WTC11 (cell line): ENCODE data around the gene PDE11A. TPM values are rescaled to one million over a fixed set of nuclear protein-coding genes. Genes with fewer than 3 reads are reported as not detected.

Source experiments
- ATAC-seq: fragments of 200-7000 bp; cut with Tn5 transposase; 2 replicates; pipeline ENCODE4 v1.10.0; 2021; ENCODE audit warnings: mild to moderate bottlenecking, moderate library complexity
- CTCF ChIA-PET: fragments of 300-600 bp; sonication (Branson Sonifier 250); formaldehyde crosslinking; loops from one replicate; lab custom pipeline; 2021; ENCODE audit warnings: antibody characterized with exemption; lab: Charles Lee
- POLR2A ChIA-PET: fragments of 350-600 bp; sonication (Branson Sonifier 250); formaldehyde crosslinking; loops from one replicate; lab custom pipeline; 2021; ENCODE audit warnings: antibody characterized with exemption; lab: Charles Lee
- DNase-seq: peaks from one replicate; pipeline ENCODE4 v3.0.0; 2021; ENCODE audit warnings: low spot score
- H3K27ac Mint-ChIP-seq: 2 replicates; pipeline ENCODE4 v1.8.0; 2021; ENCODE audit warnings: mixed read lengths
- H3K27me3 Mint-ChIP-seq: 2 replicates; pipeline ENCODE4 v1.8.0; 2021; ENCODE audit warnings: low read depth, mild to moderate bottlenecking, moderate library complexity, mixed read lengths
- H3K36me3 Mint-ChIP-seq: 2 replicates; pipeline ENCODE4 v1.8.0; 2021; ENCODE audit warnings: mixed read lengths
- H3K4me1 Mint-ChIP-seq: 2 replicates; pipeline ENCODE4 v1.8.0; 2022; ENCODE audit warnings: mixed read lengths
- H3K4me3 Mint-ChIP-seq: 2 replicates; pipeline ENCODE4 v1.8.0; 2021; ENCODE audit warnings: mild to moderate bottlenecking, moderate library complexity, mixed read lengths
- H3K9me3 Mint-ChIP-seq: 2 replicates; pipeline ENCODE4 v1.8.0; 2021; ENCODE audit warnings: mixed read lengths
- CREB1 ChIP-seq: sonication (generic); formaldehyde crosslinking; IDR thresholded peaks from 2 replicates; pipeline ENCODE4 v1.8.0; 2023; ENCODE audit warnings: mild to moderate bottlenecking, missing genetic modification reagents
- CREM ChIP-seq: sonication (generic); formaldehyde crosslinking; IDR thresholded peaks from 2 replicates; pipeline ENCODE4 v1.8.1; 2022; ENCODE audit warnings: mild to moderate bottlenecking, missing genetic modification reagents, moderate library complexity
- ETV6 ChIP-seq: sonication (generic); formaldehyde crosslinking; IDR thresholded peaks from 2 replicates; pipeline ENCODE4 v1.8.1; 2022; ENCODE audit warnings: mild to moderate bottlenecking, missing genetic modification reagents
- GABPB1 ChIP-seq: sonication (generic); formaldehyde crosslinking; IDR thresholded peaks from 2 replicates; pipeline ENCODE4 v1.8.1; 2023; ENCODE audit warnings: mild to moderate bottlenecking, missing genetic modification reagents
- HMGA2 ChIP-seq: fragments of 250-450 bp; sonication (Bioruptor Pico); IDR thresholded peaks from 2 replicates; pipeline ENCODE4 v1.4.0; 2021; ENCODE audit warnings: mild to moderate bottlenecking, moderate library complexity
- MYBL2 ChIP-seq: sonication (generic); formaldehyde crosslinking; IDR thresholded peaks from 2 replicates; pipeline ENCODE4 v1.8.1; 2023; ENCODE audit warnings: mild to moderate bottlenecking, moderate library complexity, missing genetic modification reagents
- NR3C1 ChIP-seq: sonication (generic); formaldehyde crosslinking; conservative IDR thresholded peaks from 2 replicates; pipeline ENCODE4 v1.8.1; 2023; ENCODE audit warnings: low read depth, mild to moderate bottlenecking, missing genetic modification reagents
- OVOL2 ChIP-seq: fragments of 250-450 bp; sonication (Bioruptor Pico); IDR thresholded peaks from 2 replicates; pipeline ENCODE4 v1.9.0; 2021; ENCODE audit warnings: mild to moderate bottlenecking, borderline replicate concordance
- PRRX2 ChIP-seq: fragments of 250-450 bp; sonication (Bioruptor Pico); IDR thresholded peaks from 2 replicates; pipeline ENCODE4 v1.8.0; 2021; ENCODE audit warnings: mild to moderate bottlenecking
- RORB ChIP-seq: fragments of 250-450 bp; sonication (Bioruptor Pico); IDR thresholded peaks from 2 replicates; pipeline ENCODE4 v1.9.0; 2021; ENCODE audit warnings: mild to moderate bottlenecking
- ZNF138 ChIP-seq: sonication (generic); formaldehyde crosslinking; conservative IDR thresholded peaks from 2 replicates; pipeline ENCODE4 v1.8.1; 2022; ENCODE audit warnings: mild to moderate bottlenecking, moderate library complexity, missing genetic modification reagents
- ZNF232 ChIP-seq: sonication (generic); formaldehyde crosslinking; IDR thresholded peaks from 2 replicates; pipeline ENCODE4 v1.8.0; 2022; ENCODE audit warnings: mild to moderate bottlenecking, missing genetic modification reagents
- ZNF416 ChIP-seq: fragments of 250-450 bp; sonication (Bioruptor Pico); IDR thresholded peaks from 2 replicates; pipeline ENCODE4 v1.9.0; 2021; ENCODE audit warnings: mild to moderate bottlenecking, inconsistent platforms
- ZNF671 ChIP-seq: fragments of 250-450 bp; sonication (Bioruptor Pico); IDR thresholded peaks from 2 replicates; pipeline ENCODE4 v1.8.0; 2021; ENCODE audit warnings: mild to moderate bottlenecking
- total RNA-seq: library from RNA; stranded (reverse); gene quantifications from 3 replicates; pipeline ENCODE4 v1.2.3, GENCODE V29; 2021
- TF ChIP-seq, protein P1 (sequence below): fragments of 200-600 bp; IDR thresholded peaks from 2 replicates; pipeline ENCODE4 v1.8.0; 2022; ENCODE audit warnings: antibody characterized with exemption
- TF ChIP-seq, protein P2 (sequence below): sonication (generic); formaldehyde crosslinking; IDR thresholded peaks from 2 replicates; pipeline ENCODE4 v1.8.0; 2023; ENCODE audit warnings: missing genetic modification reagents, mild to moderate bottlenecking, borderline replicate concordance
- TF ChIP-seq, protein P3 (sequence below): sonication (generic); formaldehyde crosslinking; conservative IDR thresholded peaks from 2 replicates; pipeline ENCODE4 v1.8.1; 2022; ENCODE audit warnings: mild to moderate bottlenecking, missing genetic modification reagents

PDE11A gene
- total RNA-seq, 1 experiment from 2014 or later: 0.13 TPM

DNA sequence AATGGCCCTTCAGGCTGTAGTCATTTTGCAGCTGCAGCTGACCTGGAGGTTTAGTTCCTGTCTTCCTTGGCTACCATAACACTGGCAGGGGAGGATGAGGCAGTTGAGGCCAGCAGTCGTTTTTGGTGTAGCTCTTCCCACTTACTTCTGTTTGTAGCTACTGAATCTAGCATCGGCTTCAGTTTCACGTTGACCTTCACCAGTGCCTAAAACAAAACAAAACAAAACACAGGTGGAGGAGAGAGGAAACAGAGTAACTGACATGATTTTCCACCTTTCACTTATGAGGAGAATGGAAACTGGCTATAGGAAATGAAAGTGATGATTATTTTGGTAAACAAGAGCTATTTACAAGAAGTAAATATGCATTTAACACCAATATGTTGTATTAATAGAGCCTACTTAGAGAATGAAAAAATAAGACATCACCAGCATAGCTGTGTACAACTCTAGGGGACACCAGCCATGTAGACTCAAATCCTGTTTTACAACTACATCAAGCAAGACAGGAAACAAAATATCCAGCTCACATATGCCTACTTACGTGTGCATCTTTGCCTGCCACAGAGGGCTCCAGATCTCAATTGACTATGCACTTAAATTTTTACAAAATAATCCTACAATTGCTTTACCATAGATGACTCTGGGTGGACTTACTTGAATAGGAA, 443.1 kb downstream of the PDE11A start:
- CTCF ChIA-PET: interaction anchor here (1.3 kb wide), 1 partner anchor 25 kb away, joined by 9 read pairs; no protein-coding TSS in a partner anchor
- TF ChIP-seq ZNF416 (CRISPR knock-in tag) (no peak), RORB (CRISPR knock-in tag) (no peak), CREM (no peak), CREB1 (CRISPR knock-in tag) (no peak), GABPB1 (CRISPR knock-in tag) (no peak), ZNF232 (no peak), ETV6 (CRISPR knock-in tag) (no peak), OVOL2 (no peak), ZNF671 (CRISPR knock-in tag) (no peak), PRRX2 (CRISPR knock-in tag) (no peak)
- TF ChIP-seq, protein P1, sequence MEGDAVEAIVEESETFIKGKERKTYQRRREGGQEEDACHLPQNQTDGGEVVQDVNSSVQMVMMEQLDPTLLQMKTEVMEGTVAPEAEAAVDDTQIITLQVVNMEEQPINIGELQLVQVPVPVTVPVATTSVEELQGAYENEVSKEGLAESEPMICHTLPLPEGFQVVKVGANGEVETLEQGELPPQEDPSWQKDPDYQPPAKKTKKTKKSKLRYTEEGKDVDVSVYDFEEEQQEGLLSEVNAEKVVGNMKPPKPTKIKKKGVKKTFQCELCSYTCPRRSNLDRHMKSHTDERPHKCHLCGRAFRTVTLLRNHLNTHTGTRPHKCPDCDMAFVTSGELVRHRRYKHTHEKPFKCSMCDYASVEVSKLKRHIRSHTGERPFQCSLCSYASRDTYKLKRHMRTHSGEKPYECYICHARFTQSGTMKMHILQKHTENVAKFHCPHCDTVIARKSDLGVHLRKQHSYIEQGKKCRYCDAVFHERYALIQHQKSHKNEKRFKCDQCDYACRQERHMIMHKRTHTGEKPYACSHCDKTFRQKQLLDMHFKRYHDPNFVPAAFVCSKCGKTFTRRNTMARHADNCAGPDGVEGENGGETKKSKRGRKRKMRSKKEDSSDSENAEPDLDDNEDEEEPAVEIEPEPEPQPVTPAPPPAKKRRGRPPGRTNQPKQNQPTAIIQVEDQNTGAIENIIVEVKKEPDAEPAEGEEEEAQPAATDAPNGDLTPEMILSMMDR: no peak
- TF ChIP-seq, protein P2, sequence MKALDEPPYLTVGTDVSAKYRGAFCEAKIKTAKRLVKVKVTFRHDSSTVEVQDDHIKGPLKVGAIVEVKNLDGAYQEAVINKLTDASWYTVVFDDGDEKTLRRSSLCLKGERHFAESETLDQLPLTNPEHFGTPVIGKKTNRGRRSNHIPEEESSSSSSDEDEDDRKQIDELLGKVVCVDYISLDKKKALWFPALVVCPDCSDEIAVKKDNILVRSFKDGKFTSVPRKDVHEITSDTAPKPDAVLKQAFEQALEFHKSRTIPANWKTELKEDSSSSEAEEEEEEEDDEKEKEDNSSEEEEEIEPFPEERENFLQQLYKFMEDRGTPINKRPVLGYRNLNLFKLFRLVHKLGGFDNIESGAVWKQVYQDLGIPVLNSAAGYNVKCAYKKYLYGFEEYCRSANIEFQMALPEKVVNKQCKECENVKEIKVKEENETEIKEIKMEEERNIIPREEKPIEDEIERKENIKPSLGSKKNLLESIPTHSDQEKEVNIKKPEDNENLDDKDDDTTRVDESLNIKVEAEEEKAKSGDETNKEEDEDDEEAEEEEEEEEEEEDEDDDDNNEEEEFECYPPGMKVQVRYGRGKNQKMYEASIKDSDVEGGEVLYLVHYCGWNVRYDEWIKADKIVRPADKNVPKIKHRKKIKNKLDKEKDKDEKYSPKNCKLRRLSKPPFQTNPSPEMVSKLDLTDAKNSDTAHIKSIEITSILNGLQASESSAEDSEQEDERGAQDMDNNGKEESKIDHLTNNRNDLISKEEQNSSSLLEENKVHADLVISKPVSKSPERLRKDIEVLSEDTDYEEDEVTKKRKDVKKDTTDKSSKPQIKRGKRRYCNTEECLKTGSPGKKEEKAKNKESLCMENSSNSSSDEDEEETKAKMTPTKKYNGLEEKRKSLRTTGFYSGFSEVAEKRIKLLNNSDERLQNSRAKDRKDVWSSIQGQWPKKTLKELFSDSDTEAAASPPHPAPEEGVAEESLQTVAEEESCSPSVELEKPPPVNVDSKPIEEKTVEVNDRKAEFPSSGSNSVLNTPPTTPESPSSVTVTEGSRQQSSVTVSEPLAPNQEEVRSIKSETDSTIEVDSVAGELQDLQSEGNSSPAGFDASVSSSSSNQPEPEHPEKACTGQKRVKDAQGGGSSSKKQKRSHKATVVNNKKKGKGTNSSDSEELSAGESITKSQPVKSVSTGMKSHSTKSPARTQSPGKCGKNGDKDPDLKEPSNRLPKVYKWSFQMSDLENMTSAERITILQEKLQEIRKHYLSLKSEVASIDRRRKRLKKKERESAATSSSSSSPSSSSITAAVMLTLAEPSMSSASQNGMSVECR (CRISPR knock-in tag): no peak
- TF ChIP-seq, protein P3, sequence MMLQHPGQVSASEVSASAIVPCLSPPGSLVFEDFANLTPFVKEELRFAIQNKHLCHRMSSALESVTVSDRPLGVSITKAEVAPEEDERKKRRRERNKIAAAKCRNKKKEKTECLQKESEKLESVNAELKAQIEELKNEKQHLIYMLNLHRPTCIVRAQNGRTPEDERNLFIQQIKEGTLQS (CRISPR knock-in tag): no peak
- Mint-ChIP-seq H3K4me1 (peaks cover 17% of the 10 kb centered on the region), H3K9me3 (no peaks in the 10 kb centered on the region), H3K27me3 (peaks cover 14% of the 10 kb centered on the region), H3K27ac (no peak overlapping the region), H3K4me3 (no peak overlapping the region), H3K36me3 (no peaks in the 10 kb centered on the region)
- ATAC-seq (no peak), DNase-seq (no peak)
- POLR2A ChIA-PET: no interaction called here

DNA sequence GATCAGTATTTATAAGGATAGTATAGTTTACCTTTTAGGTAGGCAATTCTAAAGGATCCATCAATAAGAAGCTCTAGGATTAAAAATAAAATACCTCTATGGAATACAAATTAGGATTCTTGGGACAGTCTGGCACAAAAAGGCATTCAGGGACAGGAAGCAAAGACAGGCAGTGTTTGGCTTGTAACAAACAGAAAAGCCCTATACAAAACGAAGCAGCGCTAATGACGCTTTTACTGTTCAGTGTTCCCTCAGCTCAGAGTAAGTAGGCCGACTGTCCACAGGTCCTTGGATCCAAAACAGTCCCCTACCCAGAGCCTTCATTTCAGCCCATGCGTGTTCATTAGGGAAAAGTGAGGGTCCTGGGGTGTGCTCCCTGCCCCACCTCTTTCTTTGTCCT, 443.7 kb downstream of the PDE11A start:
- Mint-ChIP-seq H3K36me3 (no peaks in the 10 kb centered on the region), H3K27ac (no peak overlapping the region), H3K4me1 (peaks cover 12% of the 10 kb centered on the region), H3K27me3 (peaks cover 10% of the 10 kb centered on the region), H3K4me3 (no peak overlapping the region), H3K9me3 (no peaks in the 10 kb centered on the region)
- TF ChIP-seq HMGA2 (CRISPR knock-in tag) (no peak), NR3C1 (no peak), ZNF138 (no peak), MYBL2 (CRISPR knock-in tag) (no peak)
- CTCF ChIA-PET: interaction anchor here (1.3 kb wide), 1 partner anchor 24 kb away, joined by 9 read pairs; no protein-coding TSS in a partner anchor
- DNase-seq: no peak
- ATAC-seq: no peak
- POLR2A ChIA-PET: no interaction called here
